SHP77 treated with DMSO at 0.1 percent for 48 hours (cell line): Measurements from ENCODE around the gene TREML2.
A peak's percentile ranks its signal among the peaks of the same experiment; 100 is the strongest.
"Not testable (repeated sequence)": the region's sequence is repeated elsewhere in the genome, so short reads cannot be mapped to it uniquely, and the experiment has no call there.

Source experiments
- DNase-seq: peaks from one replicate; lab custom pipeline; 2025; lab: John Stamatoyannopoulos, UW

The TREML2 gene

DNA sequence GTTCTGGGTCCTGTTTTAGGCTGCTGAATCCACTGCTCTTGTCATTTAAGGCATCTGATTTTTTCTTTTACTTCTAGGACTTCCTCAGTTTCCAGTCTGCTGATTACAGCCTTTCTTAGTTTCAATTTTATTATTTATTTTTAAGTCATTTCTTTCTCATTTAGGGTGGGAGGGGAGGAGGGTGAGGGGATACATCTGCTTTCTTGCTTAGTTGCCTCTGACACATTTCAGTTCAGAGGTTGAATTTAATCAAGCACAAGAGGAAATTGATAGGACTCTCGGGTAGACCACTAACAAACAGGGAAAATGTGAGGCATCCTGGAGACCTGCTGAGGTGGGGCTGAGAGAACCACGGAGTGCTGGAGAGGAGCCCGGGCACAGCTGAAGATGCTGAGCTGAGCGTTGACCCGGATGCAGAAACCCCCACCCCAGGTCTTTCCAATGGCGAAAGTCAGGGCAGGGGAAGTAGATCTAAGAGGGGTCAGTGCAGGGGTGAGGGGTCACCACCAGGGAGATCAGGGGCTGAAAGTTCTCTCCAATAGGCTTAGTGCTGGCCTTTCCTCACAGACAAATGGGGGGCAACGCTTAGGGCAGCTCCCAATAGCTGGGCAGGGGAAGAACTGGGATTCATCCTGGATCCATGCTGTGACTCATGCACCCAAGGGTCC lies 7.6 kb upstream of the TREML2 start:
- DNase-seq, result no peak

DNA sequence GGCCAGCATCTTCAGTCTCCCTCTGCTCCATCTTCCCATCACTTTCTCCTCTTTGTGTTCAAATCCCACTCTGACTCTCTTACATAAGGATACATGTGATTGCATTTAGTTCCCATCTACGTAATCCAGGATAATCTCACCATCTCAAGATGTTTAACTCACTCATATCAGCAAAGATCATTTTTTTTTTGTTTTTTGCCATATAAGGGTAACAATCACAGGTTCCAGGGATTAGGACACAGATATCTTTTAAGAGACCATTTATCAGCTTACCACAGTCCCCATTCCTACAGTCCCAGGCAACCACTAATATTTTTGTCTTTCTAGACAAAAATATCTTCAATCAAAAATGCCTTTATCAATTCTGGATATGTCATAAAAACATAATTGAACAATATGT lies 3.2 kb upstream of the TREML2 start:
- no peak for DNase-seq

DNA sequence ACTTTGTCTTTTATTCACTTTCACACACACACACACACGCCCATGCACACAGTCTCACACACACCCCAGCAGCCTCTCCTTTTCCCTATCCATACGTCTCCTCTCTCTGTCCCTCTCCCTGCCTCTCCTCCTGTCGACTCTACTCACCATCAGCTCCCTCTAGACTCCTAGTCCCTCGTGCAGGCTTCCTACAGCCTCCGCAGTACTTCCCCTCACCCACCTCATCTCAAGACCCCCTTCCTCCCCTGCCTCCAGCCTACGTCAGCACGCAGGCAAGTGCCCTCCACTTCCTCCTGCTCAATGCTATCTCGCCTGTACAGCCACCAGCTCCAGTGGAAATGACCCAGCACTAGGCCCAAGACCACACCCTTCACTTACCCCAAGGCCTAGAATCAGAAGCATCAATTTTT lies 820 bp upstream of the TREML2 start:
- no peak for DNase-seq

DNA sequence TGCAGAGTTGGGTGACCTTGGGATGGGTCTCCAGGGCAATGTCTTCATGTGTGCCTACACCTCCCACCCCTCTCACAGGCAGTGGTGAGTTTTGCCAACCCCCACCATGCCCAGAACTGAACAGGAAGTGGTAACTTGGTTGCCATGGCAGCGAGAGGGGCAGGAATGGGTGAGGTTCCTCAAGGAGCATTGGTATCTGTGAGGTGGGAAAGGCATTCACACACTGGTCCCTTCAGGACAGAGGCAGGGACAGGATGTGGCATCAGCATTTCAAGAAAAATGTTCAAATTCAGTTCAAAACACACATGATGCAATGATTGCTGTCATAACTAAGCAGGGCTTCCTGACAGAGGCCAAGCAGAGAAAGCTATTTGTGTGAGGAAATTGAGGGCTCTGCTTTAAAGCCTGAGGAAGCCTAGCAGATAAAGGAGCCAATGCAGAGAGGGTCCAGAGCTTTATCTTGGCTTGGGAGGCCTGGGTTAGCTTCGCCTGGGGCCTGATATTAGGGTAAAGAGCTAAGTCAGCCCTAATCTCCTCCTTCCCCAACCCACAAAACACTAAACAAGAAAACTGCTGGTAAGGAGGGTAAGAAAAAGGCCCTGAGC lies 551 bp downstream of the TREML2 start:
- no peak for DNase-seq

DNA sequence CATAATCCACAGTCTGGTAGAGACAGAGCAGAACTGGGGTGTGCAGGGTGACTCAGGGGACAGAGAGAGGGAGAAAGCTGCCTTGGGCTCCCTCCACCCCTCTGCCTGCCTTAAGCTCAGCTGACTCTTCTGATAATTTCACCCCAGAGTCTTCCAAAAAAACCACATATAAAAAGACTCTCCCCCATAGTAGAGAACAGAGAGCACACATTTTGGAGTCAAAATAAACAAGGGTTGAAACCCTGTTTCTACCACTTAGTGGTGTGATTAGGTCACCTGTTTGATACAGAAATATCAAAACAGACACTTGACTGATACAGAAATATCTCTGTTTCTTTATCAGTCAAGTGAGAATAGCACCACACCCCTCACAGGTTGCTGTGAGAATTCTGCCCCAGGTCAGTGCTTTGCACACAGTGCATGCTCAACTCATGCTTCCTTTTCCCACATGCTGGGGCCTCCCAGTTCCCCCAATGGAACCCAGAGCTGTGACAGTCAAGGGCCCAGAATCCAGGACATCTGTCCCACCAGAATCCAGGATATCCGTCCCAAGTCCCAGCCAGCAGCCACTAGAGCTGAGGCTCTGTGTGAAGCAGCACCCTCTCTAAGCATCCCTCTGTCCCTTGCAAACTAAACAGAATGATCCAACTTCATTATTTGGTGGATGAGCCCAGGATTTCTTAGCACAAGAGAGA lies 1.2 kb downstream of the TREML2 start:
- no peak for DNase-seq

DNA sequence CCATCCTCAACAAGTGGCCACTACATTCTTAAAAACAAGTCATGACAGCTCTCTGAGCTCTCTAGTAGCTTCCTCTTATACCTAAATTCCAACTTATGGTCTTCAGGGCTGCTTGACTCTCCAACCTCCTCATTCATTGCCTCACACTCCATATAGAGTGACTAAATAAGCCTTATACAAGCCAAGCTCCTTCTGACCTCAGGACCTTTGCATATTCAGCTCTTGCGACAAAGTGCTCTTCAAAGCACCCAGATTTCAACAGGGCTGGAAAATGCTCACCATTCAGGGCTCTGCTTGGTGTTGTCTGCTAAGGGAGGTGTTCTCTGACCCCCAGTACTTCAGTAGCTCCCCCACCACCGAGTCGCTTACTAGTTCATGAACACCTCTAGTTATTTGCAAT lies 3.7 kb downstream of the TREML2 start:
- no peak for DNase-seq

DNA sequence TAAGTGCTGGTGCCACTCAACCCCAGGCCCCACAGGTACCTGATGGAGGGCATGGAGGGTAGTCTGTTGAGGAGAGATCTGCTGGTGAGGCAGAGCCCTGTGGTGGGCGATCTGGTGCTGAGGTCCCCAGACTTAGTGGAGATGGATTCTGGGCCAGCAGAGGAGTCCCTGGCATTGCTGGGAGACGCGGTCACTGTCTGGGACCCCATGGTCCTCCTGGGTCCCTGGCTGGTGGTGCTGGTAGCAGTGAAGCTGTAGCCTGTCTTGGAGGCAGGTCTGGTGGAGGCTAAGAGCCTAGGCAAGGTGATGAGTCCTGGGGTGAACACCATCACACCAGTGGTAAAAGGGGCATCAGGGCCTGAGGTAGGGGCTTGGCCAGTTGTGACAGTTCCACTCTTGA lies 6.6 kb downstream of the TREML2 start:
- no peak for DNase-seq

DNA sequence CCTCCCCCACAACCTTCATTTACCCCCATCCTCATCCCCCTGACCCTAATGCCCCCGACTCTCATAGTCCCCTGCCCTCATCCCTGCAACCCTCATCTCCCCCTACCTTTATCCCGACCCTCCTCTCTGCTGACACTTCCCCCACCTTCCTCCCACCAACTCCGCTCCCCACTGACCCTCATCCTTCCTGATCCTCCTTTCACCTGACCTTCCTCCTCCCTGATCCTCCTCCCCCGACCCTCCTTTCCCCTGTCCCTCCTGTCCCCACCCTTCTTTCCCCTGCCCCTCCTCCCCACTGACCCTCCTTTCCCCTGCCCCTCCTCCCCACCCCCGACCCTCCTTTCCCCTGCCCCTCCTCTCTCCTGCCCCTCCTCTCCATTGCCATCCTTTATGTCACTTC lies 7.1 kb downstream of the TREML2 start:
- no peak for DNase-seq

DNA sequence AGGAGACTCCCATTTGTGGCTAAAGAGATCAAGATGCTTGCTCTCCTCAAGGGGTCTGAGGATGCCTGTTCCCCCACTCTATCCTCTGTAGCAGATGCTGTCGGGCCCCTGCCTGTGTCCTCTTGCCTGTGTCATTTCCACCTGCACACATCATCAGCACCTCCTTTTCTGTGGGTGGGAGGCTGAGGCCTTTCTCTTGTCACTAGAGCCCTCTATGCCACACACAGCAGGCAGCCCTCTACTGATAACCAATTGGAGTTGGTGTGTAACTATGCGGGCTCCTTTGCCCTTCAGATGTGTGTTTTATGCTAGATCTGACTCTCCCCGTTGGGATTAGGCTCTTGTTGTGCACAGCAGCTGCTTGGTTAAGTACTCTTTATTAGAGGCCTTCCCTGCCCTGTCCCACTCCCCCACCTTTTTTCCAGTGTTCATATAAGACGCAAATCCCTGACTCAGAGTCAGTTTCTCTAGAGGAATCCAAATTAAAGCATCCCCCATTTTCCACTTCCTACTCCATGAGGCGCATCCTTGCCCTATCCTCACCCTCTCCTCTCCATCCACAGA lies 7.7 kb downstream of the TREML2 start:
- DNase-seq, result no peak

DNA sequence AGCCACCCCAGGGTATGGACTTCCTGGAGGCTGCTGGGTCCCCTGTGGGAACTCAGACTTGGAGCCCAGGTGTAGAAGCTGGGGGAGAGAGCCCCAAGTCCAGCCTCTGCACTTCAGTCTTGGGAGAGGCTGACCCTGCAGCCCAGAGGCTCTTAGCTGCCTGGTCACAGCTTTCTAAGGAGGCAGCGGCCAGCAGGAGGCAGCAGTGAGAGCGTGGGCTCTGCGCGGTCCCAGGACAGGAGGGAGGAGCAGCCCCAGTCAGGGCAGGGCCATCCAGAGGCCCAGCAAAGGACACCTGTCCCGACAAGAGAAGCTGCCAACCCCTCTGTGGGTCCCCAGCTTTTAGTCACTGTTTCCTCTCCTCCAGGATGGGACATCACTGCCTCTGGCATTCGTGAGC lies 9.4 kb downstream of the TREML2 start:
- no peak for DNase-seq

DNA sequence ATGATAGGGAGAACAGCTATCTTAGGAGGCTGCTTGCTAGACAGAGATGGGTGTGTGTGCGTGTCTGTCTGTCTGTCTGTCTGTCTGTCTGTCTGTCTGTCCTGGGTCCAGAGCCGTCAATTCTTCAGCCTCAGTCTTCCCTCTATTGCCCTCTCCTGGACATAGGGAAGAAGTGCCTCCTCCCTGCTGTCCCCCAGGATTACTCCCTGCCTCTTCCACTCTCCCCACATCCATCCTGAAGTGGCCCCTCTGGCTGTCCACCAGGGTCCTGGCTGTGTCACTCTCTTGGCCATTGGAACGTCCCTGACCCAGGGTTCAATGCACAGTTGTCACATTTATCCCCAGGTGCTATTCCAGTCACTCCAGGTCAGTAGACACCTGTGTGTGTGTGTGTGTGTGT lies 10.2 kb downstream of the TREML2 start:
- no peak for DNase-seq

DNA sequence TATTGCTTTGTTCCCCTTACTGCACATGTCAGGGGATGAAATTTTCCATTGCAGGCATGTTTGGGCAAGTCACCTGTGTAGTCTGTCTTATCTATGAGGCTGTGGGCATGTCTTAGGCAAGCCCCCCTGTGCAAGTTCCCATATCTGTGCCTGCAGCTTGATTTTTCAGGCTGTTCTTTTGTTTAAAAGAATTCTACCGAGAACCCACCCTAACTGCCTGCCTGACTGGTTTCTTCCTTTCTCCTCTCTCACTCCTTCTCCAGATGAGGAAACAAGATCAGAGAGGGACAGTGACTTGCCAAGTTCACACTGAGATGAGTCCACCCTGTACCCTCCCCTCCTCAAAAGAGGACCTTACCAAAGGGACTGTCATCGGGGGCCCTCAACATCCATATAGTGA lies 11.0 kb downstream of the TREML2 start:
- no peak for DNase-seq

DNA sequence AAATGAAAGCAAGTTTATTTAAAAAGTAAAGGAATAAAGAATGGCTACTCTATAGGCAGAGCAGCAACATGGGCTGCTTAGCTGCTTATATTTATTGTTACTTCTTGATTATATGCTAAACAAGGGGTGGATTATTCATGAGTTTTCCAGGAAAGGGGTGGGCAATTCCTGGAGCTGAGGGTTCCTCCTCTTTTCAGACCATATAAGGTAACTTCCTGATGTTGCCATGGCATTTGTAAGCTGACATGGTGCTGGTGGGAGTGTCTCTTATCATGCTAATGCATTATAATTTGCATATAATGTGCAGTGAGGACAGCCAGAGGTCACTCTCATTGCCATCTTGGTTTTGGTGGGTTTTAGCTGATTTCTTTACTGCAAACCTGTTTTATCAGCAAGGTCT lies 11.9 kb downstream of the TREML2 start:
- not testable (repeated sequence) for DNase-seq

DNA sequence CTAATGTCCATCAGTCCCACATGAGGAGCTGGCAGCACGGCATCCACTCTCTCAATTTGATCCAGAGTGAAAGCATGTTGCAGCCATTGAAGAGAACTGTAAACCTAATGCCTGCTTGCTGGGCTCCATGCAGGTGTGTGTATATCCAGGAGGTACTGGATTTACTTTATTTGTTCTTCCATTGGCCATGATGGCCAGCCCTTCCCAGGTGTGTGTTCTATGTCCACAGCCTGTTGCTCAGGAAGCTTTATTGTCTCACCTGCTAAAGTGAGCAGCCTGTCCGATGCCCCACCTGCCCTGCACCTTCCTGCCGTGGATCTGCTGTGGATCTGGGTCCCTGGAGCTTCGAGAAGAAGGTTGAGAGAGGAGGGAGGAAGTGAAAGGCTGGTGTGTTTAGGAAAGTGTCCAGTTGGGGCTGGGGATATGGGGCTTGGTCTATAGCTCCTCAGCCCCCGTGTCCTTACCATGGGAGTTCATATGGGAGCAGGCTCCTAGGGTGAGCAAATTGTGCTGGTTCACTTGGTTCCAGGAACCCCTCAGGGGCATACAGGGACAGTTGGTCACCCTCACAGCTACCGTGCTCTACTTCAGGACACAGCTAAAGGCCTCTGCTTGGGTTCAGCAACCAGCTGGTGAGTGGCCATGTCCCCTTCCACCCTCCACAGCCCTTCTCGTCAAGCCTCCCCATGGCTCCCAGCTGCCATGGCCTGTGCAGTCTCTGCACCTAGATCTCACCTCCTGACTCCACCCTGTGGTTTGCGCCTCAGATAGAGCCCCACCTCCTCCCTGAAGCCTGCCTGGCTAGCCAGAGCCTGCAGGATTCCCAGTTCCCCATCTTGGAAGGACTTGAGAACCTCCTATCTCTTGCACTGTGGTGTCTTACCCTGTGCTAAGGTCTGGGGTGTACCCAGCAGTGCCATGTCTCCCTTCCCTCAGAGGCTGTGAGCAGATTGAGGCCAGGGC lies 12.7 kb downstream of the TREML2 start:
- DNase-seq, result no peak

DNA sequence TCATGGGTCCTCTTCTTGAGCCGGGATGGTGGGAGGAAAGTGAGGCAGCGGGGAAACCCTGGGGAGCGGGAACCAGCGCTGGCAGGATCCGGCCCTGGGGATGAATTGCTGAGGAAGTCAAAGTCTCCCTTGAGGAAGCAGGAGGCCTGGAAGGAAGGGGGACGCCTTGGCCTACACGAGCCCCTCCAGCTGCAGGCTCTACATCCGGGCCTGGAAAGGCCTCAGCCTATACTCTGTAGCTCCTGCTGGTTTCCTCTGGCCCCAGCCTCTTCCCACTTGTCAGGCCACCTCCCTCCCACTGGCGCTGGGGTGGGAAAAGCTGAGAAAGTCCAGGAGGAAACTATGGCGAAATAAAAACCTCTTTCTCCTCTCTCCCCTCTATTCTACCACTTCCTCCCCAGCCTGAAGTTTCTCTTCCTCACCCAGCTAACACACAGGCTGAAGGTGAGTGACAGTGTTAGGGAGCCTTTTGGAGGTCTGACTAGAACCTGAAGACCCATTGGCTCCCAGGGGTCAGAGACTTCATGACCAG lies 14.9 kb downstream of the TREML2 start:
- DNase-seq, result no peak

DNA sequence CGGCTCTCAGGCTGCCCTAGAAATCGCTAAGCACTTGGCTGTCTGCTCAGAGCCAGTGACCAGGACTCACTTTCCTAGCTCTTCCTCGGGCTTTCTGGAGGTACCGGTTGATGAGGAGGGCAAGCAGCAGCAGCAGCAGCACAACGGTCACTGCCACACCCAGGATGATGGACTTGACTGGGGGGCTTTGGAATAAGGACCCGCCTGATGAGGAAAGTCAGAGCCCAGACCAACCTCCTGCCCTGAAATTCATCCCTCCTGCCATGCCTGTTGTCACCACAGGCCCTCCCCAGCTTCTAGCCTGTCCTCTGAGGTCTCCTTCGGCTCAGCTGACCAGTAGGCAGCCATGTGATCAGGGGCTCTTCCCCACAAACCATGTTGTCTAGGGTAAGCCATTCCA lies 16.2 kb downstream of the TREML2 start:
- DNase-seq, result no peak

DNA sequence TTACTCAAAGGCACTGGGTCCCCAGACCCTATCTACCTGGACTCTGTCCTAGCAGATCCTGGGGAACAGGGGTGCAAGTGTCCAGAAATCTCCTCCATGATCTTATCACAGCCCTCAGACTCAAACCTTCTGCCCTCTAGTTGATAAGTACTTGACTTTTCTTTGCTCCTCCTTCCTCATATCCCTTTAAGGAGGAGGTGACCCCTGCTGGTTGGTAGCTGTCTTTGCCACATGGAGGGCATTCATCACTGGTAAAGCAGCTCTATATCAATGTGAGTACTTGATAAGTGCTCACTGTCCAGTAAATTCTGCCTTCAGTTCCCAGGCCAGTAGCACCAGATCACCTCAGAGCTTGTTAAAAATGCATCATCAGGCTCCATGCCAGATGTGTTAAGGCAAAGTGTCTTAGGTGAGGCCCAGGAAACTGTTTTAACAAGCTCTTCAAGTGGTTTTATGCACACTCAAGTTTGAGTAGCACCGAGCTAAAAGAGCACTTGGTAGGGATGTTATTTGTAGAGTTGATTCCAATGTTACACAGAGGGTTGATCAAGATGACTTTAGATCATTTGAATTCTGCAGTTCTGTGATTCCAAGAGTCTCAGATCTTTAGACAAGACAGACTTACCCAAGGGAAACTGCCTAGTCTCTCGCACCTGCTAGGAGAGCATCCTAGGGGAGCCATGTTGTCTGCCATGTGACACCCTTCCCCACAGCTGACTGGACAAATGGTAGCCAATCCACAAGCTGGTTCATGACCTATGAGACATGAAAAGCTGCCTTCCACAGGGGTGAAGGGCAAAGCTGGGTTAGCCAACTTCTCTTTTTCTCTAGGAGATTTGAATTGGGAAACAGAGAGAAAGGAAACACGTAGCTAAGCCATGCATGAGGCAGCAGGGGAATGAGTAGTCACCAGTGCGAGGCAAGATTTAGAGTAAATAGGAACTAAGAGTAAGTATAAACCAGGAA lies 18.6 kb downstream of the TREML2 start:
- peak; percentile 22 for DNase-seq

DNA sequence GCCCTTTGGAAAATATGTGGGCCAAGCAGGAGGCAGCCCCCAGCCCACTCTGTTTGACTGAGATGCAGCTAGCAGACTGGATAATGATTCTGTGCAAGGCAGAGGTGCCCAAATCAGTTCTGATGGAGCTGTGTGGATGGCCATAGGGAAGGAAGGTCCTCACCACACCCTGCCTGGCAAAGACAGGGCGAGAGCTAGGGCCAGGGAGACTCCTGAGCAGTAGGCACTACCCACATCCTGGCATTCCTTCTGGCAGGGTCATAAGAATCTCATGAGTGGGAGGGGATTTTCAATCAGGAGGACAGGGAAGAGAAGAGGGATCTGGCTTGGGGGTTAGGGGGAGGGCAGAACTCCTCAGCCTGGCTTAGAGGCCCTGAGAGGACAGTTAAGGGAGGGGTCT lies 19.4 kb downstream of the TREML2 start:
- DNase-seq, result no peak

DNA sequence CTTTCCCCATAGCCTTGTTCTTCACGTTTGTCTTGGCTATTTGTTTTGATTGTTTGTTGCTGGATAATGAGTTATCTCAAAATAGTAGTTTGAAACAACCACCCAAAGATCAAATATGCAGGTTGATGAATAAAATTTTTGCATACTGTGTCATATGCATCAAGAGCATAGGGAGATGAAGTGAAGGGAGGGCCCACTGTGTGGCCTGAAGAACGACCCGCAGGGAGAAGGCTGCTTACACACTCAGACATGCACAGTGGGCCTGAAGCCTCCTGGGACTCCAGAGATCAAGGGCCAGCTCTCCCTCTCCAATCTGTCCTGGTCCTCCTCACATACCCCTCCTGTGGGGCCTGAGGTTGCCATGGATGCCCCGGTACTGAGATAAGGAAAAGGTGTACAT lies 21.8 kb downstream of the TREML2 start:
- no peak for DNase-seq

DNA sequence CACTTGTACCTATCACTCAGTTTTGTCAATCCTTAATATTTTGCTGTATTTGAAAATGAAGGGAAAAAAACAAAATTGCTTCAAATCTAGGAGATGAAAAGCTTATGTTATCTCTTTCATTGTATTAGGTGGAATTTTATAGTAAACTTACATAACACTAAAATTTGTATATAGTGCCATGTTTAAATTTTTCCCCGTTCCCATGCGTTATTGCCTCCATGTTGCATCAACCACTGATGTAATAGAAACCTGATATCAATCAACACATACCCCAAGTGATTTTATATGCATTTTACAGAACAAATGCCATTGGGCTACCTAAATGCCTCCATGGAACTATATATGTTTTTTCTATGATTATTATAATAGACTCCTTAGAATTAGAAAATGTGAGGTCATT lies 23.3 kb downstream of the TREML2 start:
- DNase-seq, result no peak

DNA sequence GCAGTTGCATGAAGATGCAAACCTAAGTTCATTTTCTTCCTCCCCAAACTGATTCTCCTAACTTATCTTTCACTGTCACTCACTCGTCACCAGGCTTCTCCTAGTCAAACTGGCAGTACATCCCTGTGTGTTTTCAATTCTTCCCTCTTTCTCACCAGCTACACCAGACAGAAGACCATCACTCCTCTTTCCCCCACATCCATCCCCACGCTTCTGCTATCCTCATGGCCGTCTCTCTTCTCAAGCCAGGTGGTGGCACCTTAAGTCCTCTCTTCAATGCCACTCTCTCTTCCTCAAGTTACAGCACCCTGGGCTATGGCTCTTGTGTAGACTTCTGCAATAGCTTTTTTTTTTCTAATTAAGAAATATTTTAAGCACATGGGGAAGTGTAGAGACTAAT lies 23.7 kb downstream of the TREML2 start:
- DNase-seq, result no peak
